IMR-90 (cell line): Measurements from ENCODE around the gene HOXC5.
"Not testable (repeated sequence)": the region's sequence is repeated elsewhere in the genome, so short reads cannot be mapped to it uniquely, and the experiment has no call there.

Experiments
- BHLHE40 ChIP-seq: fragments of 150-350 bp; IDR thresholded peaks from 2 replicates; pipeline ENCODE4 v1.6.1; 2016; ENCODE audit warnings: mild to moderate bottlenecking, low read depth, low read length
- CEBPB ChIP-seq: IDR thresholded peaks from 2 replicates; pipeline ENCODE4 v1.6.1; 2012; ENCODE audit warnings: low read depth, low read length, improper control_type of control experiment
- CHD1 ChIP-seq: IDR thresholded peaks from 2 replicates; pipeline ENCODE4 v1.6.1; 2012; ENCODE audit warnings: low read depth, low read length, improper control_type of control experiment
- CTCF ChIP-seq: conservative IDR thresholded peaks from 2 replicates; pipeline ENCODE4 v1.5.1; 2012; ENCODE audit warnings: mild to moderate bottlenecking, low read depth, low read length, improper control_type of control experiment
- FOS ChIP-seq: fragments of 150-350 bp; IDR thresholded peaks from 2 replicates; pipeline ENCODE4 v1.6.1; 2016; ENCODE audit warnings: low read depth, low read length
- MAFK ChIP-seq: IDR thresholded peaks from 2 replicates; pipeline ENCODE4 v1.6.1; 2012; ENCODE audit warnings: low read depth, low read length, improper control_type of control experiment
- MAZ ChIP-seq: IDR thresholded peaks from 2 replicates; pipeline ENCODE4 v1.6.1; 2012; ENCODE audit warnings: low read depth, mild to moderate bottlenecking, low read length, improper control_type of control experiment, moderate library complexity, borderline replicate concordance
- POLR2A ChIP-seq: IDR thresholded peaks from 2 replicates; pipeline ENCODE4 v1.6.1; 2012; ENCODE audit warnings: mild to moderate bottlenecking, low read depth, low read length
- RAD21 ChIP-seq: IDR thresholded peaks from 2 replicates; pipeline ENCODE4 v1.6.1; 2012; ENCODE audit warnings: low read length, improper control_type of control experiment
- RCOR1 ChIP-seq: IDR thresholded peaks from 2 replicates; pipeline ENCODE4 v1.6.1; 2012; ENCODE audit warnings: mild to moderate bottlenecking, low read length, improper control_type of control experiment; ENCODE audit not compliant: insufficient replicate concordance
- RFX5 ChIP-seq: IDR thresholded peaks from 2 replicates; pipeline ENCODE4 v1.8.0; 2012; ENCODE audit warnings: low read depth, mild to moderate bottlenecking, low read length, moderate library complexity
- SMC3 ChIP-seq: fragments of 150-350 bp; IDR thresholded peaks from 2 replicates; pipeline ENCODE4 v1.6.1; 2016; ENCODE audit warnings: low read depth, mild to moderate bottlenecking, antibody characterized with exemption, low read length, moderate library complexity
- USF2 ChIP-seq: fragments of 150-350 bp; IDR thresholded peaks from 2 replicates; pipeline ENCODE4 v1.6.1; 2017; ENCODE audit warnings: mild to moderate bottlenecking, antibody characterized with exemption, low read length, low read depth

GRCh38 chr12:54081581-54082396, 48.9 kb downstream of the HOXC5 start:
- not testable (repeated sequence) for TF ChIP-seq CTCF, POLR2A, RFX5, CHD1, CEBPB, RCOR1, USF2, SMC3, MAFK, BHLHE40, RAD21, MAZ, FOS
